Measurements from ENCODE around the gene ENPP6.
A peak's percentile ranks its signal among the peaks of the same experiment; 100 is the strongest.
"Not testable (repeated sequence)": the region's sequence is repeated elsewhere in the genome, so short reads cannot be mapped to it uniquely, and the experiment has no call there.

The ENPP6 gene

GRCh38 chr4:184052616-184053015 lies 165.1 kb downstream of the ENPP6 start:
- no peak for TF ChIP-seq Cebpa-rat (IDR thresholded peaks at IDR 0.05)
- Histone ChIP-seq H3K27ac (no peak overlapping the region), H4K20me1 (no peaks in the 10 kb centered on the region), H3K9me3 (peaks cover 8% of the 10 kb centered on the region; the same call in 1 of the 2 replicates), H3K36me3 (no peaks in the 10 kb centered on the region), H3K4me2 (no peak overlapping the region), H3K4me3 (no peak overlapping the region), H3K27me3 (no peaks in the 10 kb centered on the region), H3K4me1 (no peaks in the 10 kb centered on the region), H3K9ac (no peak overlapping the region)

- not testable (repeated sequence) for H3K4me3 ChIP-seq, H3K4me1 ChIP-seq, H3K9ac ChIP-seq, H3K27ac ChIP-seq, H3K36me3 ChIP-seq, H4K20me1 ChIP-seq, H3K4me2 ChIP-seq, H3K27me3 ChIP-seq
- peaks cover 15% of the 10 kb centered on the region for H3K9me3 ChIP-seq
Measured at GRCh38 chr4:184051262-184051661, 166.4 kb downstream of the ENPP6 start.

- Histone ChIP-seq H3K4me3 (no peak overlapping the region), H3K27me3 (no peaks in the 10 kb centered on the region), H3K9ac (no peak overlapping the region), H3K4me2 (no peak overlapping the region), H3K4me1 (no peaks in the 10 kb centered on the region; the same call in 1 of the 2 replicates), H4K20me1 (no peaks in the 10 kb centered on the region), H3K9me3 (peaks cover 18% of the 10 kb centered on the region), H3K36me3 (no peaks in the 10 kb centered on the region), H3K27ac (no peak overlapping the region)
- no peak for TF ChIP-seq Cebpa-rat (IDR thresholded peaks at IDR 0.05)
Measured at GRCh38 chr4:184046148-184046547, 171.5 kb downstream of the ENPP6 start.

GRCh38 chr4:184041156-184041555 lies 176.5 kb downstream of the ENPP6 start:
- Histone ChIP-seq H3K9ac (no peak overlapping the region), H3K4me1 (peaks cover 18% of the 10 kb centered on the region), H3K4me3 (no peak overlapping the region), H3K27ac (no peak overlapping the region), H3K36me3 (no peaks in the 10 kb centered on the region), H3K27me3 (no peaks in the 10 kb centered on the region), H3K9me3 (peaks cover 6% of the 10 kb centered on the region), H4K20me1 (no peaks in the 10 kb centered on the region), H3K4me2 (no peak overlapping the region)
- TF ChIP-seq Cebpa-rat (IDR thresholded peaks at IDR 0.05), result no peak

- TF ChIP-seq Cebpa-rat (IDR thresholded peaks at IDR 0.05), result no peak
- no peaks in the 10 kb centered on the region for H4K20me1 ChIP-seq
- 0 out of 2 replicates have a peak overlapping the region, but pooled peaks have one; percentile 5 for H3K4me3 ChIP-seq
- no peaks in the 10 kb centered on the region for H3K36me3 ChIP-seq
- H3K9me3 ChIP-seq, result no peaks in the 10 kb centered on the region
- H3K27me3 ChIP-seq, result no peaks in the 10 kb centered on the region
- H3K27ac ChIP-seq, result no peak overlapping the region
- peaks cover 18% of the 10 kb centered on the region for H3K4me1 ChIP-seq
- peak overlapping the region; percentile 85 for H3K4me2 ChIP-seq
- H3K9ac ChIP-seq, result no peak overlapping the region
Measured at GRCh38 chr4:184039963-184040383, 177.7 kb downstream of the ENPP6 start.

Data from BLaER1 (cell line).